HUES48 (cell line): ENCODE results near the gene GYS1.

ENCODE experiments used
- H3K27ac ChIP-seq: one replicate; pipeline ENCODE4 v1.7.0; 2013; ENCODE audit warnings: low read depth, low read length, inconsistent platforms
- H3K27me3 ChIP-seq: 2 replicates; pipeline ENCODE4 v1.6.1; 2013; ENCODE audit warnings: mild to moderate bottlenecking, low read length; ENCODE audit not compliant: control insufficient read depth, insufficient read depth
- H3K36me3 ChIP-seq: 2 replicates; pipeline ENCODE4 v1.6.1; 2013; ENCODE audit warnings: low read length; ENCODE audit not compliant: control insufficient read depth, insufficient read depth
- H3K4me1 ChIP-seq: 2 replicates; pipeline ENCODE4 v1.6.1; 2013; ENCODE audit warnings: mild to moderate bottlenecking, low read length; ENCODE audit not compliant: control insufficient read depth, insufficient read depth
- H3K4me3 ChIP-seq: 2 replicates; pipeline ENCODE4 v1.5.1; 2013; ENCODE audit warnings: mild to moderate bottlenecking, low read depth, low read length
- H3K9ac ChIP-seq: 2 replicates; pipeline ENCODE4 v1.6.1; 2013; ENCODE audit warnings: mild to moderate bottlenecking, low read depth, low read length, moderate library complexity
- H3K9me3 ChIP-seq: 2 replicates; pipeline ENCODE4 v1.6.1; 2013; ENCODE audit warnings: low read length; ENCODE audit not compliant: control insufficient read depth, insufficient read depth

GYS1 gene

GRCh38 chr19:48999481-49000325 lies 6.6 kb upstream of the GYS1 start:
- no peak overlapping the region for H3K4me3 ChIP-seq
- peaks cover 33% of the 10 kb centered on the region for H3K36me3 ChIP-seq
- H3K4me1 ChIP-seq = no peaks in the 10 kb centered on the region
- H3K27me3 ChIP-seq = no peaks in the 10 kb centered on the region
- no peak overlapping the region for H3K9ac ChIP-seq
- H3K9me3 ChIP-seq = no peaks in the 10 kb centered on the region
- peak overlapping the region; percentile 68 for H3K27ac ChIP-seq

- peaks cover 16% of the 10 kb centered on the region for H3K36me3 ChIP-seq
- no peaks in the 10 kb centered on the region for H3K9me3 ChIP-seq
- H3K27ac ChIP-seq = no peak overlapping the region
- no peak overlapping the region for H3K9ac ChIP-seq
- no peaks in the 10 kb centered on the region for H3K4me1 ChIP-seq
- no peak overlapping the region for H3K4me3 ChIP-seq
- no peaks in the 10 kb centered on the region for H3K27me3 ChIP-seq
Observed at GRCh38 chr19:48997972-48998371, 4.9 kb upstream of the GYS1 start.

DNA sequence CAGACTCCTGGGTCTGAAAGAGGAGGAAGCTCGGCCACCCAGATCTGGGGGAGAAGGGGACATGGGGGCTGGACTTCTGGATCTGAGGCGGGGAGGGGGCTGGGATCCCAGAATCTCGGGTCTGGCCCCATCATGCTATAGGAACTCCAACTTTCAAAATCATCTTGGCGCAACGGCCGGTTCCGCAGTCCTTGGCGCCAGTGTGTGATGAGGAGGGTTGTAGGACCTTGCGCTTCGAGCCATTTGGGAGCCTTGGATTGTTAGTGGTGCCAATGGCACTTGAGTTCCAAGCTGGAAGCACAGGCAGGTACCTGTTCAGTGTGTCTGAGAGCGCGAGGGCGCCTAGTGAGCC lies 902 bp upstream of the GYS1 start:
- no peaks in the 10 kb centered on the region for H3K9me3 ChIP-seq
- peak overlapping the region; percentile 81 for H3K4me3 ChIP-seq
- H3K27me3 ChIP-seq = no peaks in the 10 kb centered on the region
- peaks cover 12% of the 10 kb centered on the region; the same call in 1 of the 2 replicates for H3K36me3 ChIP-seq
- H3K4me1 ChIP-seq = peaks cover 7% of the 10 kb centered on the region; the same call in 1 of the 2 replicates
- H3K27ac ChIP-seq = peak overlapping the region; percentile 82
- H3K9ac ChIP-seq = peak overlapping the region; percentile 37

- no peaks in the 10 kb centered on the region for H3K9me3 ChIP-seq
- H3K4me3 ChIP-seq = peak overlapping the region; percentile 79
- peaks cover 7% of the 10 kb centered on the region; the same call in 1 of the 2 replicates for H3K4me1 ChIP-seq
- peak overlapping the region; percentile 58; the same call in 1 of the 2 replicates for H3K9ac ChIP-seq
- peaks cover 23% of the 10 kb centered on the region for H3K36me3 ChIP-seq
- H3K27ac ChIP-seq = peak overlapping the region; percentile 85
- no peaks in the 10 kb centered on the region for H3K27me3 ChIP-seq
Observed at GRCh38 chr19:48992581-48993174, 431 bp downstream of the GYS1 start.

- Histone ChIP-seq H3K36me3 (peaks cover 26% of the 10 kb centered on the region), H3K9me3 (no peaks in the 10 kb centered on the region), H3K9ac (peak overlapping the region; percentile 33; the same call in 1 of the 2 replicates), H3K27ac (peak overlapping the region; percentile 85), H3K27me3 (no peaks in the 10 kb centered on the region), H3K4me3 (peak overlapping the region; percentile 79), H3K4me1 (peaks cover 7% of the 10 kb centered on the region; the same call in 1 of the 2 replicates)
Observed at GRCh38 chr19:48991873-48992580, 1.1 kb downstream of the GYS1 start.

- H3K36me3 ChIP-seq = peaks cover 35% of the 10 kb centered on the region
- H3K9me3 ChIP-seq = no peaks in the 10 kb centered on the region
- peaks cover 7% of the 10 kb centered on the region; the same call in 1 of the 2 replicates for H3K4me1 ChIP-seq
- no peaks in the 10 kb centered on the region for H3K27me3 ChIP-seq
- no peak overlapping the region for H3K9ac ChIP-seq
- H3K27ac ChIP-seq = no peak overlapping the region
- no peak overlapping the region for H3K4me3 ChIP-seq
Observed at GRCh38 chr19:48991011-48991609, 2.0 kb downstream of the GYS1 start.

DNA sequence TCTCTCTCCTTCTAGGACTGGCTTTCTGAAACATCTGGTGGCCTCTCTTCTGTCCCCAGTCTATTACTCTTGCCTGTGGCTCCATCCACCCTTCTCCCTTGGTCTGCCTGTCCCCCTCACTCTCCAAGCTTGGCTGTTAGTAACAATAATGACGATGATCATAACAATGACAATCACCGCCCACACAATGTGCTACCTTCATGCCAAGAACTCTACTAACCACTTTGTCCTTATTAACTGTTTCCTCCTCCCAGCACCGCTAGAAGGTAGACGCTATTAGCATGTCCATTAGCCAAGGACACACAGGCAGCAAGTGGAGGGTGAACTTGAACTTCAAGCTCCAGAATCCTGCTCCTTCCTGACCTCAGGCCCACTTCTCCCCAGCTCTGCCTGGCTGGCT lies 2.7 kb downstream of the GYS1 start:
- no peak overlapping the region for H3K4me3 ChIP-seq
- H3K27me3 ChIP-seq = no peaks in the 10 kb centered on the region
- H3K9me3 ChIP-seq = no peaks in the 10 kb centered on the region
- peaks cover 42% of the 10 kb centered on the region for H3K36me3 ChIP-seq
- H3K27ac ChIP-seq = no peak overlapping the region
- H3K9ac ChIP-seq = no peak overlapping the region
- peaks cover 7% of the 10 kb centered on the region; the same call in 1 of the 2 replicates for H3K4me1 ChIP-seq

GRCh38 chr19:48989701-48990291 lies 3.3 kb downstream of the GYS1 start:
- Histone ChIP-seq H3K9ac (no peak overlapping the region), H3K36me3 (peaks cover 48% of the 10 kb centered on the region), H3K4me3 (no peak overlapping the region), H3K9me3 (no peaks in the 10 kb centered on the region), H3K27me3 (no peaks in the 10 kb centered on the region), H3K27ac (no peak overlapping the region), H3K4me1 (peaks cover 7% of the 10 kb centered on the region; the same call in 1 of the 2 replicates)

GRCh38 chr19:48988860-48989259 lies 4.2 kb downstream of the GYS1 start:
- Histone ChIP-seq H3K9me3 (no peaks in the 10 kb centered on the region), H3K4me3 (no peak overlapping the region), H3K4me1 (peaks cover 7% of the 10 kb centered on the region; the same call in 1 of the 2 replicates), H3K27me3 (no peaks in the 10 kb centered on the region), H3K27ac (no peak overlapping the region), H3K9ac (no peak overlapping the region), H3K36me3 (peaks cover 49% of the 10 kb centered on the region)

GRCh38 chr19:48988286-48988685 lies 4.8 kb downstream of the GYS1 start:
- H3K4me3 ChIP-seq = no peak overlapping the region
- H3K9me3 ChIP-seq = no peaks in the 10 kb centered on the region
- H3K27ac ChIP-seq = no peak overlapping the region
- no peak overlapping the region for H3K9ac ChIP-seq
- peaks cover 7% of the 10 kb centered on the region; the same call in 1 of the 2 replicates for H3K4me1 ChIP-seq
- H3K27me3 ChIP-seq = no peaks in the 10 kb centered on the region
- peaks cover 49% of the 10 kb centered on the region for H3K36me3 ChIP-seq
